Germinal center (tissue), 1 donor: ENCODE data around the gene SHISA7.

Experiments
- DNase-seq: peaks from one replicate; pipeline ENCODE4 v3.0.0; 2012; ENCODE audit warnings: mixed read lengths, low spot score

SHISA7 gene

DNA sequence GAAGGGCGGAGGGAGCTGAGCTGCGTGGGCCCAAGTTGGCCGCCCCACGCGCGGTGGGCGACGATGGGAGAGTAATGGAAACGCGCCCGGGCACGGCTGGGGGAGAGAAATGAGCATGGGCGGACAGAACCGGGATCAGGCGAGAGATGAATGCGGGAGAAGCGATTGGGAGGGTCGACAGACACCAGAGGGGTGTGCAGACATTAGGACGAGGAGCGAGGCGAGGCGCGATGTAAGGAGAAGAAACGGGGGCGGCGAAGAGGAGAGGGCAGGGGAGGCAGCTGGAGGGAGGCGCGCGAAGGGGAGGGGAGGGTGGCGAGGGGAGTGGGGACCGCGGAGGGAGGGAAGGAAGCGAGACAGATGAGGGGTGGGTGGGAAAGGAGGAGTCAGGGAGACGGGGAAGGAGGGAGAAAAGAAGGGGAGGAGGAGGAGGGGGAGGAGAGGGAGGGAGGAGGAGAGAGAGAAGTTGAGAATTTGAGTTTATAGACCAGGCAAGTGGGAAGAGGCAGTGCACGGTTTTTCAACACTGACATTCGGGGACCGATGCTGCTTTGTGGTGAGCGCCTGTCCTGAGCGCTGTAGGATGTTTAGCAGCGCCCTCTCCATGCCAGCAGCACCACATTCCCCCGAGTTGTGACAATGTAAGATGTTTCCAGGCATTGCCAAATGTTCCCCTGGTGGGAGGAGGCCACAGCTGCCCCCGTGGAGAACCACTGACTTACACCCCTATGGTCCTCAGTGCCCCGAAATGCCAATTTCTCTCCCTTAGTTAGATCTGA, at the start of gene SHISA7:
SHISA7 (minus strand) TSS at position 256 of the 779 bp plus-strand sequence. CDS start 437 bp downstream, outside the sequence.
- DNase-seq = no peak

DNA sequence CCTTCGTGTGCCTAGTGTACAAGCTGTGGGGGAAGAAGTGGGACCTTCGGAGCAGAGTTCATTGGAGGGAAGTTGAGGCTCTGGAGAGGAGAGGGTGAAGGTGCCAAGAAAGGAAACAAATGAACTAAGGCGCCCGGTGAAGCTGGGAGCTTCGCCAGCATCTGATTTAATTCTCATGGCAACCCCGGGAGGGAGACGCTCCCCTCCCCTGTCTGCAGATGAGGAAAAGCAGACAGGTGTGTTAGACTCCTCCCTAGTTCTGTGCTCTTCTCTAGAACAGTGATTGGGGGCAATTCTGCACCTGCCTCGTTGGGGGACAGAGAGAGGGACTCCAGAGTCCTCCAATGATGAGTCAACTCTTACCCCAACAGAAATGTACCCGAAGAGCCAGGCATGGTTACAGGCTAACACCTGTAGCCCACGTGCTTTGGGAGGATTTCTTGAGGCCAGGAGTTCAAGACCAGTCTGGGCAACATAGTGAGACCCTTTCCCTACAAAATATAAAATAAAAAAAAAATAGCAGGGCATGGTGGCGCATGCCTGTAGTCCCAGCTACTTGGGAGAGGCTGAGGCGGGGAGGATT, 49.4 kb upstream of the SHISA7 start:
- no peak for DNase-seq

DNA sequence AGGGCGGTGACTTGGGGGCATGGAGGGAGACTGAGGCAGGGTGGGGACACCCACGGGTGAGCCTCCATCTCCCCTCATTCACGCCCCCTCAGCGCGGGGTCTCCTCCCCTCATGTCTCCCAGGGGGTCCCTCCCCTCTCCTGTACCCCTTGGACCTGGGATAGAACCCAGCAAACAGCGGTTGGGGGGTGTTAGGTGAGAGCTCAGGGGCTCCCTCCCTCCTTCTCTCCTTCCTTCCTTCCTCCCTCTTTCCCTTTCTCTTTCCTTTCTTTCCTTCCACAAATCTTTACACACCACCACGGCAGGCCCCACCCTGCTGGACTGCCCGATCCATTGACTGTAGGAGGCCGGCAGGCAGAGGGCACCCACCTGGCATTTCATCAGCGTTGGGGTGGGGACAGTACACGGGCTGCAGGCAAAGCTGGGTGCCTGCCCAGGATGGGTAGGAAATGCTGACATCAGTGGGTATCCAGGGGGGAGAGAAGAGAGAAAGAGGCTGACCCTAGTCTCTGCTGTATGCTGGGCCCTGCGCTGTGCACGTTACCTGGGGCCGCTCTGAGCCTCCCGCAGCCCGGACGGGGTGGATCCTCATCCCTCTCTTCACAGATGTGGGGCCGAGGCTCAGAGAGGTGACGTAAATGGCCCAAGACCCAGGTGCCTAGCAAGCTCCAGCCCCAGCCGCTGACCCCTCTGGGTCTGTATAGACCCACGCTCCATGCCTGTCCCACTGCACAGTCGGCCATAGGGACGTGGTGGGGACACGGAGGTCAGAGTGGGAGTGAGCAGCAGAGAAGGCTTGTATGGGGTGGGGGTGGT, 48.7 kb upstream of the SHISA7 start:
- DNase-seq = no peak

DNA sequence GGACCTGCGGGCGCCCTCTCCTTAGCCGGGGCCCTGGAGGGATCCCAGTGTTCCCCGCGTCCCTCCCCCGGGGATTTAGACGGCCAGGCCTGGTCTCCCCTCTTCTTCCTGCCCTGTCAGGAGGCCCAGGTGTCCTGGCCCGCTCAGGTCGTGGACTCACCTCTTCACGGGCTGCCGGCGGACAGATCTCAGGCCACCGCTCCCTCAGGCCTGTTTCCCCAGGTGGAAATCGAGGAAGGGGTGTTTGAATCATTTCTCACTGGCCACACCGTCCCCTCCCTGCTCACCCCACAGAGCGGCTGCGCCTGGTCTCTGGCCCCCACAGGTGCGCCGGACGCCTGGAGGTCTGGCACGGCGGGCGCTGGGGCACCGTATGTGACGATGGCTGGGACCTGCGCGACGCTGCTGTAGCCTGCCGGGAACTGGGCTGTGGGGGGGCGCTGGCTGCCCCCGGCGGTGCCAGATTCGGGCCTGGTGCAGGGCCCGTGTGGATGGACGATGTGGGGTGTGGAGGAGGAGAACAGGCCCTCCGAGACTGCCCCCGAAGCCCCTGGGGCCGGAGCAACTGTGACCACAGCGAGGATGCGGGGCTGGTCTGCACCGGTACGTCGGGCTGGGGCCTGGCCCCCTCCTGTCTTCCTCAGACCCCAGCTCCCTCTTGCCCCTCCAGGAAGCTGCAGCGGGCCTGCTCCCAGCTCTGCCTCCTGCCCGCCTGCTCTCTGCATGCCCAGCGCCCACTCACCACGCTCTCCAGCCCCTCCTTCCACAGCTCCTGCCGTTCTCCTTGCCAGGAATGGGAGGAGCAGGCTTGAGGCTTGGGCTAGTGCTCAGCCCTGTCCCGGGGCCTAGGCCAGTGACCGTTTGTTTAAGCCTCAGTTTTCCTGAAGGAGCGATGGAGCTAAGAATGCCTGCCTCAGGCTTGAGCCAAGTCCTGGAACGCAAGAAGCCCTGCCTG, 47.7 kb upstream of the SHISA7 start:
- DNase-seq = no peak

DNA sequence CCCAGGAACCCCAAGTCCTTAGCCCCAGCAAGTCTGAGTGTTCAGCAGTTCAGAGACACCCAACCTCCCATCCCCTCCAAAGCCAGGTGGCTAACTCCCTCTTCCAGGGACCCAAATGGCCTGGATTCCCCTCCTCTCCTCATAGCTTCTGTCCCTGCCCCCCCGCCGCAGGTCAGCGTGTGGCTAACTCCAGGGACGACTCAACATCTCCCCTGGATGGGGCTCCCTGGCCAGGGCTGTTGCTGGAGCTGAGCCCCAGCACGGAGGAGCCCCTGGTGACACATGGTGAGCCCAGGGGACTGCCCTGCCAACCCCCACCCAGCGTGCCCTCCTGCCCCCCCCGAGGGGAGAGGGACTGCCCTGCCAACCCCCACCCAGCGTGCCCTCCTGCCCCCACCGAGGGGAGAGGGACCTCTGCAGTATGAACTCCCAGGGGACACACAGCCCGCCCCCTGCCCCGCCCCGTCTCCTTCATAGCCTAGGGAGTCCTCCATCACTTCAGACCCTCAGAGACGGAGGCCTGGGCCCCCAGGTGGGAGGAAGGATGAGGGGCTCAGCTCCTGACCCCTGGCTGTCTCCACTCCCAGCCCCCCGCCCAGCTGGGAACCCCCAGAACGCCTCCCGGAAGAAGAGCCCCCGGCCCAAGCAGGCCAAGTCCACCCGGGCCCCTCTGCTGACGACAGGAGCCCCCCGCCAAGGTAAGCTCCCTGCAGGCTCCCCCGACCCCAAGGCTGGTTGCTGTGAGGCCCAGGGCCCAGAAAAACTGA, 46.8 kb upstream of the SHISA7 start:
- no peak for DNase-seq

DNA sequence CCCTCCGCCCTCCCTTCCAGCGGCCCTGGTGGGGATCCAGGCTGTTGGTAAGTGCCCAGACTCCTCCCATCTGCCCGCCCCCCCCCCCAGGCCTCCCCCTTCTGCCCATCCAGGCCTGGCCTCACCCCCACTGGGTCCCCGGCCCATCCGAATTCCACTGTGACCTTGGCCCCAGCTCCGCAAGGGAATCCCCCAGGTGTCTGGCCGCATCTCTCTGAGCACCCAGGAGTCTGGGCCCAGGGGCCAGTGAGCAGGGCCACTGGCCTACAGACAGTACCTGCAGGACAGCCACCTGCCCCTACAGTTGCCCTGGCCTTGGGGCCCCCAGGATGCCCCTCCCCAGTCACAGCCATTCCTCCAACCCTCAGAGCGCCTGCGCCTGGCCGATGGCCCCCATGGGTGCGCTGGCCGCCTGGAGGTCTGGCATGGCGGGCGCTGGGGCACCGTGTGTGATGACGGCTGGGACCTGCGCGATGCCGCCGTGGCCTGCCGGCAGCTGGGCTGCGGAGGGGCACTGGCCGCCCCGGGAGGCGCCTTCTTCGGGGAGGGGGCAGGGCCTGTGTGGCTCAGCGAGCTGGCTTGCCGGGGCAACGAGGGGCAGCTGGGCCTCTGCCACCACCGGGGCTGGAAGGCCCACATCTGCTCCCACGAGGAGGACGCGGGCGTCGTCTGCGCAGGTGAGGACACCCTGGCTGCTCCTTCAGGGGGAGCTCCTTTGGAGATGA, 46.0 kb upstream of the SHISA7 start:
- DNase-seq = no peak

DNA sequence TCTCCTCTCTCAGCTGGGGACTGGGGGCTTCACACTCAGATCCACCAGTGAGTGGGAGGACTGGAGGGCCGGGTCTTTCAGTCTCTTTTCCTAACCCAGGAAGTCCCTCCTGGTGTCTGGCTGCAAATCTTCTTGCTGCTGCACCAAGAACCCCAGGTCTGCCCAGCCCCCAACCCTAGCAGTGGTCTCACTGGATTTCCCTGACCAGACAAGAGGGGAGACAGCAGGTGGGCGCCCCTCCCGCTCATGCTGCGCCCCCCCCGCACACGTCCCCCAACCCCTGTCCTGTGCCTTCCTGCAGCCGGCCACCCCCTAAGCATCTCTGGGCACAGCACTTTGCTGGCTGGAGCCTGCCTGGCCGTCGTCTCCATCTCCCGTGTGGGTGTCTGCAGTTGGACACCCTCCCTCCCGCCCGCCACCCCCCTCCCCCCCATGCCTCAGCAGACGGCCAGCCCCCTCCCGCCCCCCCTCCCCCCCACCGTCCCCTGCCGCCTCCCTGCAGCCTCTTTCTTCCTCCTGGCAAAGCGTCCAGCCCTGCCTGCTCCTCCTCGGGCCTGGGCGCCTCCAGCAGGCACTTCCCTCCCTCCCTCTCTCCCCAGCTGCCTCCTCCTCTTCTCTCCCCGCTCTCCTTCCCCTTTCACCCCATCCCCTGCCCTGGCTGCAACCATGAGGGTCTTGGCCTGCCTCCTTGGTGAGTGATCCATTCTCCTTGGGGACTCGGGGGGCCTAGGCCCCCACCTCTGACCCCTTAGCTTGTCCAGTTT, 45.0 kb upstream of the SHISA7 start, which contains the start of gene SSC5D:
SSC5D (plus strand) TSS at position 513 of the 764 bp plus-strand sequence; CDS start at position 667, 154 bp downstream.
- DNase-seq = no peak

DNA sequence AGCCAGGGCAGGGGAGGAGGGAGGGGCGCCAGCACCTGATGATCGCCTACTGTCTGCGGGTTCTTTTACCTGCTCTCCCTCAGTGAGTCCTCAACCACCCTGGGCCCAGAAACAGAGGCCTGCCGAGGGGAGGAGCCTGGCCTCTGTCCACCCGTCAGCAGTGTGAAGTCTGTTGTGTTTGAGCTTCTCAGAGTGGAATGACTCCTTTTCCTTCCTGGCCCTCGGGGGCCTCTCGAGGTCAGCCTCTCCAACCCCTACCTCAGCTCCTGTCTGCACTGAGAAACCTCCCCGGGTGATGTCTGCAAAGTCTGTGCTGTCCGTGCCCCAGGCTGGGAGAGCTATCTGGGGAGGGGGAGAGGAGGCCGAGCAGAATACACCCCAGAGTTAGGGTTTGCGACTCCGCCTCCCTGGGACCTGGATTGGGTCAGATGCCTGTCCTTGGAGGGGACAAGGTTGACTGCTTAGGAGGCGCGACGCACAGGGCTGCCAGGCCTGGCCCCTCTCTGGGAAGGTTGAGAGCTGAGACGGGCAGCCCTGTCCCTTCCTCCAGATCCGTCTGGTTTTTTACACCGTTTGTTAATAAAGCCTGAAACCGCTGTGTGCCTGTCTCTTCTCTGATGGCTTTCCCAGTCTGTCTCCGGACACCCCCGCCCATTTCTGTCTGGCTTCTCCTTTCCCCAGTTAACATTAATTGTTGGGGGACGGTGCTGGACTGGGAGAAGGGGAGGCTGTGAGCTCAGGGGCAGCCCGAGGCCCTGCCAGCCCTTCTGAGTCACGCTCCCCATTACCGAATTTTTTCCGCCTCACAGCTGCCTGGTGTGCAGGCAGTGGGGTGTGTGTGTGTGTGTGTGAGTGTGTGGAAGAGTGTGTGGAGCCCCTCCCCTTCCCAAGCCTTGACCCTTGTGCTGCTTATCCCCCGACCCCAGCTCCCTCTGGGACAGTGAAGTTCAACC, 44.1 kb upstream of the SHISA7 start:
- no peak for DNase-seq

DNA sequence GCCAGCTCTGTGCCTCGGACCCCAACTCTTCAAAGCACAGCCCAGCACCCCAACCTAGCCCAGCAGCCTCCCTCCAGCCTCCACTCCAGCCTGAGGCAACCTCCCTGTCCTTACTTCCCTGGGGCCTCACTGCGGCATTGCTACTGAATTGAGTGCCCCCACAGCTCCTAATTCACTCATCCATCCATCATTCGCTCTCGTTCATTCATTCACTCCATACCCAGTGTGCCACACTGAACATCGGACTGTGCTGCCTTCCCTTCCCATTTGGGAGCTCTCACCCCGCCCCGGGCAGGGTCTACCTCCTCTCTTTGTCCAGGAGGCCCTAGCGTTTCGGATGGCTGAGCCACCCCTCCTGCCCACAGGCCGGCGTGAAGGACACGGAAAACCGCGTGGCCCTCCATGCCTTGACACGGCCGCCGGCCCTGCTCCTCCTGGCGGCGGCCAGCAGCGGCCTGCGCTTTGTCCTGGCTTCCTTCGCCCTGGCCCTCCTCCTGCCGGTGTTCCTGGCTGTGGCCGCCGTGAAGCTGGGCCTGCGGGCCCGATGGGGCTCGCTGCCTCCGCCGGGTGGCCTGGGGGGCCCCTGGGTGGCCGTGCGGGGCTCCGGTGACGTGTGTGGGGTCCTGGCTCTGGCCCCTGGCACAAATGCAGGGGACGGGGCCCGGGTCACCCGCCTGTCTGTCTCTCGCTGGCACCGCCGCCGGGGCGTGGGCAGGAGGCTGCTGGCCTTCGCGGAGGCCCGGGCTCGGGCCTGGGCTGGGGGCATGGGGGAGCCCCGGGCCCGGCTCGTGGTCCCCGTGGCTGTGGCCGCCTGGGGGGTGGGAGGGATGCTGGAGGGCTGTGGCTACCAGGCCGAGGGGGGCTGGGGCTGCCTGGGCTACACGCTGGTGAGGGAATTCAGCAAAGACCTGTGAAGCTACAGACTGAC, 43.2 kb upstream of the SHISA7 start:
- no peak for DNase-seq

DNA sequence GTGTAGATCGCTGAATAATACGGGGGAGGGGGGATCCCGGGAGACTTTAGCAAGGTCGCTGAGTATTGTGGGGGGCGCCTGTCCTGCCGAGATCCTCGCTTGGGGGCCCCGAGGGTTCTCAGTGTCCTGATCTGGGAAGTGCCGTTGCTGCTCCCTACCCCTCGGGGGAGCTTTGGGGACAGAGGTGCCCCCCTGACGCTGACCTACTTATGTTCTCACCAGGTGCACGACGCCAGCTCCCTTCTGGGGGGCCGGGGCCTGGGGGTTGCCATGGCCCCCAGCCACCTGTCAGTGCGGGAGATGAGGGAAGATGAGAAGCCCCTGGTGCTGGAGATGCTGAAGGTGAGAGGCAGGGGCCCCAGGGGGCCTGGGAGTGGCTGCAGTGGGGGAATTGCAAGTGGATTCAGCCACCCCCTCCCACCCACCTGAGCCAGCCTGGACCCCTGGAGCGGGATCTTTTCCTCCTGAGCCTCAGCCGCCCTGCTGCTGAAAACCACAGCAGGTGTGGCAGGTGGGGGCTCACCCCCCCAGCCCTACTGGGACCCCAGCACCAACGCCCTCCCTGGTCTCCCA, 42.4 kb upstream of the SHISA7 start:
- peak; percentile 38 for DNase-seq

DNA sequence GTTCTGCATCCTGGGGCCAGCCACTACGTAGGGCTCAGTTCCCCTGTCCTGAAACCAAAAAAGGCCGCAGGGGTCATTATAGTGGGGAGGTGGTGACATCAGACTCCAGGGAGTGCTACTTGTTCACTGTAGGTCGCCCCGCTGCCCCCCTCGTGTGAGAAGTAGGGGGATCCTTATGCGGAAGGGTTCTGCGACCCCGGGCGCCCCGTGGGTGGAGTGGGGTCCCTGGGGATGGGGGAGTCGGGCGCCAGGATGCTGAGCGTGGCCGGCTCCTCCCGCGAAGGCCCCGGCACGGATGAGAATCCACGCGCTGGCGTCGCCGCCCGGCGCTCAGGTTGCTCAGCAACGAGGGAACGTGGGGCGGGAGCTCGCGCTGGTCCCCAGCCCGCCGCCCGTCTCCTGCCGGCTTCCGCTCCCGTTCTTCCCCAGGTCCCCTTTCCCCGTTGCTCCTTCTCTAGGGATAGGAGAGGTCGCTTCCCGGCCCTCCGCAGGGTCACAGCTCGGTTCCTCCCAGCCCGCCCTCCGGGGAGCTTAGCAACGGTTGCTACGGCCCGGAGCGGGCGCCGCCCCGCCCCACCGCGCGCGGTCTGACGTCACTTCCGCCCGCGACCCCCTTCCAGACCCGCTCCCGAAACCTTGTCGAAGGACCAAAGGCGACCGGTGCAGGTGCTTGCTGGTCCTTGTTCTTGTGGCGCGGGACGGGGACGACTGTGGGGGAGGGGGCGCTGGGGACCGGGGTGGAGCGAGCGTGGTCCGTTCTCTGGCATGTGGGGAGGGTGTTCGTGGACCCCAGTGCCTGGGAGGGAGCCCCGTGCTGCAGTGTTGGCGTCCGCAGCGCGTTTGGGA, 41.7 kb upstream of the SHISA7 start, which contains the start of gene NAT14:
NAT14 (plus strand) TSS at position 596 of the 846 bp plus-strand sequence. CDS start 521 bp downstream, outside the sequence.
- DNase-seq = peak; percentile 83

DNA sequence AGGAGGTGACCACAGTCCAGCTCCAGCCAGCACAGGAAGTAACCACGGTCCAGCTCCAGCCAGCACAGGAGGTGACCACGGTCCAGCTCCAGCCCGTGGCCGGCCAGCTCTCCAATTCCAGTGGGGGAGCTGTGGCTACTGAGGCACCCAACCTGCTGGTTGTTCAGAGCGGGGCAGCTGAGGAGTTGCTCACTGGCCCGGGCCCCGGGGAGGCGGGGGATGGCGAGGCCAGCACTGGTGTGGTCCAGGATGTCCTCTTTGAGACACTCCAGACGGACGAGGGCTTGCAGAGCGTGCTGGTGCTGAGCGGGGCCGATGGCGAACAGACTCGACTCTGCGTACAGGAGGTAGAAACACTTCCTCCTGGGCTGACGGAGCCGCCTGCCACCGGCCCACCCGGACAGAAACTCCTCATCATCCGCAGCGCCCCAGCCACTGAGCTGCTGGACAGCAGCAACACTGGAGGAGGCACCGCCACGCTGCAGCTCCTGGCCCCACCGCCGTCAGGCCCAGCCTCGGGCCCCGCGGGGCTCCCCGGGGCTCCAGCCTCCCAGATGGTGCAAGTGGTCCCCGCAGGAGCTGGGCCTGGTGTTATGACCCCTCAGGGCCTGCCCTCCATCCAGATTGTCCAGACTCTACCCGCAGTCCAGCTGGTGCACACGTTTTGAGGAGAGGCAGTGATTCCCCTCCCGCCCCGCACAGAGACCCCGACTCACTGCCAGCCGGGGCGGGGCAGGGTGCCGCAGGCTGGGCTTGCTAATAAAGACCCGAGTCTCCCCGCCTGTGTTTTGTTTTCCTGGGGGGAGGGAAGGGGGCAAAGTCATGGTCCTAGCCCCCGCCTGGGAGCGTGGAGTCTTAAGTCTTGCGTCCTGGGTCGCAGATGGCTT, 40.8 kb upstream of the SHISA7 start:
- DNase-seq = no peak

DNA sequence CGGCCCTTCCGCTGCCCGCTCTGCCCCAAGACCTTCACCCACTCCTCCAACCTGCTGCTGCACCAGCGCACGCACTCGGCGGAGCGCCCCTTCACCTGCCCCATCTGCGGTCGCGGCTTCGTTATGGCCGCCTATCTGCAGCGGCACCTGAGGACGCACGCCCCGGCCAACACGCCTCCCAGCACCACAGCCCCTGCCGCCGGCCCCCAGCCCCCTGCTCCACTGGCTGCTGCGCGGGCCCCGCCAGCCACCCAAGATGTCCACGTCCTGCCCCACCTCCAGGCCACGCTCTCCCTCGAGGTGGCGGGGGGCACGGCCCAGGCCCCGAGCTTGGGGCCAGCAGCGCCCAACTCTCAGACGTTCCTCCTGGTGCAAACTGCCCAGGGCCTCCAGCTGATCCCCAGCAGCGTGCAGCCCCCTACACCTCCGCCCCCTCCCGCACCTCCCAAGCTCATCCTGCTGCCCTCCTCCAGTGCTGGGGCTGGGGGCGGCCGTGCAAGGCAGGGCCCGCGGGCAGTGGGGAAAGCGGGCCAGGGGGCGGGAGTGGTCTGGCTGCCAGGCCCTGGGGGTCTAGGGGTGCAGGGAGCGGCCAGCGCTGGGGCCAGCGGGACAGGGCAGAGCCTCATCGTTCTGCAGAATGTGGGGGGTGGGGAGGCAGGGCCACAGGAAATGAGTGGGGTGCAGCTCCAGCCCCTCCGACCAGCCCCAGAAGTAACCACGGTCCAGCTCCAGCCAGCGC, 40.0 kb upstream of the SHISA7 start:
- DNase-seq = no peak
